Astrocyte (in vitro differentiated cells and primary cell): Measurements from ENCODE around the gene GMDS. TPM values are rescaled to one million over a fixed set of nuclear protein-coding genes. Genes with fewer than 3 reads are reported as not detected.
A peak's percentile ranks its signal among the peaks of the same experiment; 100 is the strongest.

Experiments
- DNase-seq: peaks from one replicate; pipeline ENCODE4 v3.0.0-alpha.2; 2010; ENCODE audit warnings: low read depth
- FAIRE-seq: peaks from 2 replicates; lab custom pipeline; 2011; peaks lifted over from hg19 to GRCh38; lab: Jason Lieb, UNC
- H2AFZ ChIP-seq: 2 replicates; pipeline ENCODE4 v1.6.0; 2012; ENCODE audit warnings: low read depth, low read length, inconsistent platforms
- H3K27ac ChIP-seq: 2 replicates; pipeline ENCODE4 v1.5.1; 2011; ENCODE audit warnings: low read depth, low read length, inconsistent platforms
- H3K27me3 ChIP-seq: 2 replicates; pipeline ENCODE4 v1.6.0; 2011; ENCODE audit warnings: low read length, inconsistent platforms; ENCODE audit not compliant: insufficient read depth
- H3K36me3 ChIP-seq: 2 replicates; pipeline ENCODE4 v1.5.1; 2011; ENCODE audit warnings: low read length, inconsistent platforms; ENCODE audit not compliant: insufficient read depth
- H3K4me1 ChIP-seq: 2 replicates; pipeline ENCODE4 v1.5.1; 2011; ENCODE audit warnings: low read length, inconsistent platforms; ENCODE audit not compliant: insufficient read depth
- H3K4me2 ChIP-seq: 2 replicates; pipeline ENCODE4 v1.6.0; 2012; ENCODE audit warnings: low read length, inconsistent platforms
- H3K4me3 ChIP-seq: 2 replicates; pipeline ENCODE4 v1.5.1; 2011; ENCODE audit warnings: low read depth, mild to moderate bottlenecking, low read length, inconsistent platforms; ENCODE audit not compliant: insufficient read depth
- H3K79me2 ChIP-seq: 2 replicates; pipeline ENCODE4 v1.6.0; 2012; ENCODE audit warnings: mild to moderate bottlenecking, low read length, inconsistent platforms; ENCODE audit not compliant: insufficient read depth
- H3K9ac ChIP-seq: 2 replicates; pipeline ENCODE4 v1.6.0; 2012; ENCODE audit warnings: mild to moderate bottlenecking, low read length, inconsistent platforms
- H3K9me3 ChIP-seq: 2 replicates; pipeline ENCODE4 v1.5.1; 2012; ENCODE audit warnings: low read depth, mild to moderate bottlenecking, low read length, inconsistent platforms; ENCODE audit not compliant: insufficient read depth
- H4K20me1 ChIP-seq: 2 replicates; pipeline ENCODE4 v1.6.0; 2012; ENCODE audit warnings: low read length, inconsistent platforms; ENCODE audit not compliant: insufficient read depth
- H3K27ac Mint-ChIP-seq: one replicate; pipeline ENCODE4 v1.8.0; 2021; ENCODE audit warnings: mild to moderate bottlenecking, mixed read lengths; ENCODE audit not compliant: unreplicated experiment
- H3K27me3 Mint-ChIP-seq: one replicate; pipeline ENCODE4 v1.8.0; 2021; ENCODE audit warnings: low read depth, mixed read lengths; ENCODE audit not compliant: unreplicated experiment
- H3K36me3 Mint-ChIP-seq: one replicate; pipeline ENCODE4 v1.8.0; 2021; ENCODE audit warnings: low read depth, mixed read lengths; ENCODE audit not compliant: unreplicated experiment
- H3K4me1 Mint-ChIP-seq: one replicate; pipeline ENCODE4 v1.8.0; 2021; ENCODE audit warnings: low read depth, mixed read lengths; ENCODE audit not compliant: unreplicated experiment
- H3K4me3 Mint-ChIP-seq: one replicate; pipeline ENCODE4 v1.8.0; 2021; ENCODE audit warnings: mild to moderate bottlenecking, moderate library complexity, mixed read lengths; ENCODE audit not compliant: unreplicated experiment
- H3K9me3 Mint-ChIP-seq: one replicate; pipeline ENCODE4 v1.8.0; 2021; ENCODE audit warnings: mild to moderate bottlenecking, mixed read lengths; ENCODE audit not compliant: unreplicated experiment
- CTCF ChIP-seq: IDR thresholded peaks from 2 replicates; pipeline ENCODE4 v1.5.1; 2011; ENCODE audit warnings: low read depth, mild to moderate bottlenecking, inconsistent platforms, low read length, moderate library complexity; ENCODE audit not compliant: insufficient read depth
- EZH2 ChIP-seq: IDR thresholded peaks from 2 replicates; pipeline ENCODE4 v1.6.1; 2012; ENCODE audit warnings: mild to moderate bottlenecking, low read length, inconsistent platforms; ENCODE audit not compliant: insufficient read depth
- total RNA-seq: library from RNA; stranded (reverse); gene quantifications from 2 replicates; pipeline ENCODE4 v1.2.1, GENCODE V29; 2021

GMDS gene
- total RNA-seq, 1 donor from 2014 or later, result 9.4 TPM

DNA sequence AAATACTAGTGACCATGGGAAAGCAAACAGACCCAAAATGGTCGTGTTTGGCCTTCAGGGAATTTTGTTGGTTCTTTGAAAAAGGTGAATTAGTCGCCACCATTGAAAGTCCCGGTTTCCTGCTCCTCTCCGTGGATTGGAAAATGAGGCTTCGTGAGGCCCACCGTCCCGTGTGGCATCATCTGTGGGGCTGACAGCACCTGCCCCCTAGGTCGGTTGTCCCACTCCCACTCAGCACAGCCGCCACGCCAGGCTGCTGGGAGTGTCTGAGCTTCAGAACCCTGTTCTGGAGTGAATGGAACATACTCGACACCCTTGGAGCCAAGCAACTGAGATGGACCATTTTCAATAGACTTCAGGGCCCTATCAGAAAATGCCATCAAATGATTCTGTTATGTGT is 668.7 kb downstream of the GMDS start:
- Mint-ChIP-seq H3K27ac (no peak overlapping the region), H3K9me3 (peaks cover 2% of the 10 kb centered on the region), H3K27me3 (peaks cover 17% of the 10 kb centered on the region), H3K4me1 (peaks cover 36% of the 10 kb centered on the region), H3K36me3 (no peaks in the 10 kb centered on the region), H3K4me3 (no peak overlapping the region)
- H3K9ac ChIP-seq, result no peak overlapping the region
- no peaks in the 10 kb centered on the region for H3K9me3 ChIP-seq
- H3K27ac ChIP-seq, result no peak overlapping the region
- H4K20me1 ChIP-seq, result no peaks in the 10 kb centered on the region
- no peak for DNase-seq
- no peaks in the 10 kb centered on the region for H3K27me3 ChIP-seq
- H3K4me1 ChIP-seq, result peaks cover 6% of the 10 kb centered on the region
- no peak for FAIRE-seq
- H3K79me2 ChIP-seq, result no peaks in the 10 kb centered on the region
- no peak overlapping the region for H3K4me2 ChIP-seq
- H3K4me3 ChIP-seq, result no peak overlapping the region
- no peaks in the 10 kb centered on the region for H3K36me3 ChIP-seq
- TF ChIP-seq EZH2 (no peak), CTCF (no peak)
- no peak overlapping the region for H2AFZ ChIP-seq

DNA sequence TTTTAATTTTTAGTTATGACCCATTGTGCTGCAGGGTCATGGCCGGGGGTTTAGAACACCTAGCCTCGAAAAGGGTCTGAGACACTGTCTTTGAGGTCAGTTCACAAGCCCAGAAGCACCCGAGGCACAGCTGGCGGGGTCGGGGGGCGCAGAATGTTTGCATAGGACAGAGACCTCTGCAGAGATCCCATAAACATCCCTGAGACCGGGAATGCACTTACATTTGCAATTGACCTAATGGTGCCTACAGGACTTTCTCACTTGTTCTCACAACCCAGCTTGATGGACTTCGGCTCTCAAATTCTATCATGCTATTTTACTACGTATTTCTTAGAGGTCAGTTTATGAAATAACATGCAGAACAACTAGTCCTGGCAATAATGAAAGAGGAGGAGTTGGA is 669.2 kb downstream of the GMDS start:
- peaks cover 6% of the 10 kb centered on the region for H3K4me1 ChIP-seq
- no peak overlapping the region for H3K27ac ChIP-seq
- H3K79me2 ChIP-seq, result no peaks in the 10 kb centered on the region
- H3K4me3 ChIP-seq, result no peak overlapping the region
- Mint-ChIP-seq H3K36me3 (no peaks in the 10 kb centered on the region), H3K4me1 (peaks cover 36% of the 10 kb centered on the region), H3K27me3 (peaks cover 14% of the 10 kb centered on the region), H3K27ac (no peak overlapping the region), H3K4me3 (no peak overlapping the region), H3K9me3 (peaks cover 8% of the 10 kb centered on the region)
- no peaks in the 10 kb centered on the region for H3K27me3 ChIP-seq
- H3K4me2 ChIP-seq, result no peak overlapping the region
- TF ChIP-seq CTCF (no peak), EZH2 (no peak)
- no peaks in the 10 kb centered on the region for H3K9me3 ChIP-seq
- H4K20me1 ChIP-seq, result no peaks in the 10 kb centered on the region
- no peak overlapping the region for H2AFZ ChIP-seq
- H3K36me3 ChIP-seq, result no peaks in the 10 kb centered on the region
- no peak overlapping the region for H3K9ac ChIP-seq
- FAIRE-seq, result no peak
- DNase-seq, result no peak

DNA sequence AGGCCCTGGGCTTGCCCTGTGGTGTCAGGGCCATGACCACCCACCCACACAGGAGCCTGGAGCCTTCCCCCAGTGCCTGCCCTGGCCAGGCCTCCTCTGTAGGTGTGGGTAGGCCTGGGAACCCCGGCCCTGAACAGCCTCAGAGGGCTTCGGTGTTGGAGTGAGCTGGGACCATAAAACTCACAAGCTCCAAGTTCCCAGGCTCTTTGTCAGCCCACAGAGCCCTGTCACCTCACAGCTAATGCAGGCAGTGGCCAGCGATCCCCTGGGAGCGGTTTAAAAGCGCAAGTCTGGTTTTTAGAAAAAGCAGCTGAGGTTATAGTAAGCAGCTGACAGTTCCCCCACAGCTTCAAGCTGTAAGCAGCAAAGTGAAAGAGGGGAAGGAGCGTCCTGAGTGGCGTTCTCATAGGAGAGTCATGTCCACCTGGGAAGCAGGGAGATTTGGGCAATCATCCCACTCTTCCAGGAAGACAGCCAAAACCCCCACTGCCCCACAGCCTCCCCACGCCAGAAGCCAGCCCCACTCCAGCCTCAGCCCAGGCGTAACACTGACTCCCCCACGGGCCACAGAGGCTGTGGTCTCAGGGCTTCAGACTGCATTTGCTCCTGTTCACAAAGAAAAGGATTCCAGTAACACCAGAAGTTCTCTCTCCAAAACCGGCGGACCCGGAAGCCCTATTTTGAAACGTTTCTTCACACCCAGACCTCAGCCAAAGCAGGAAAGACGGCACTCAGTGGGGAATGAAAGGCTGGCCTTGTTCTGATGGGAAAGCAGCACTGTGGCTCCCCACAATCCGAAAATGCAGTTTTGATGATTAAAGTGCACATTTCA is 670.0 kb downstream of the GMDS start:
- no peaks in the 10 kb centered on the region for H3K27me3 ChIP-seq
- Mint-ChIP-seq H3K4me1 (peaks cover 36% of the 10 kb centered on the region), H3K9me3 (peaks cover 15% of the 10 kb centered on the region), H3K27ac (peak overlapping the region; percentile 83), H3K36me3 (no peaks in the 10 kb centered on the region), H3K27me3 (peaks cover 13% of the 10 kb centered on the region), H3K4me3 (no peak overlapping the region)
- DNase-seq, result peak; percentile 46
- TF ChIP-seq EZH2 (no peak), CTCF (no peak)
- H3K4me3 ChIP-seq, result no peak overlapping the region
- H3K79me2 ChIP-seq, result no peaks in the 10 kb centered on the region
- no peaks in the 10 kb centered on the region for H3K36me3 ChIP-seq
- peak overlapping the region; percentile 65 for H2AFZ ChIP-seq
- peak overlapping the region; percentile 73 for H3K4me2 ChIP-seq
- H3K9ac ChIP-seq, result peak overlapping the region; percentile 9
- no peaks in the 10 kb centered on the region for H3K9me3 ChIP-seq
- peaks cover 6% of the 10 kb centered on the region for H3K4me1 ChIP-seq
- no peak for FAIRE-seq
- no peak overlapping the region for H3K27ac ChIP-seq
- H4K20me1 ChIP-seq, result no peaks in the 10 kb centered on the region
